Activated naive CD8-positive, alpha-beta T cell (primary cell): Measurements from ENCODE around the gene TNFSF8.

Source experiments
- H3K27ac Mint-ChIP-seq: one replicate; pipeline ENCODE4 v1.8.0; 2021; ENCODE audit warnings: mixed read lengths
- H3K27me3 Mint-ChIP-seq: one replicate; pipeline ENCODE4 v1.8.0; 2021; ENCODE audit warnings: mixed read lengths
- H3K36me3 Mint-ChIP-seq: one replicate; pipeline ENCODE4 v1.8.0; 2021; ENCODE audit warnings: mixed read lengths
- H3K4me1 Mint-ChIP-seq: one replicate; pipeline ENCODE4 v1.8.0; 2021; ENCODE audit warnings: low read depth, mixed read lengths
- H3K4me3 Mint-ChIP-seq: one replicate; pipeline ENCODE4 v1.8.0; 2021; ENCODE audit warnings: mild to moderate bottlenecking, mixed read lengths
- H3K9me3 Mint-ChIP-seq: one replicate; pipeline ENCODE4 v1.8.0; 2021; ENCODE audit warnings: low read depth, mixed read lengths

Gene TNFSF8

GRCh38 chr9:114888607-114889006 is 41.8 kb downstream of the TNFSF8 start:
- no peak overlapping the region for H3K4me3 Mint-ChIP-seq
- H3K9me3 Mint-ChIP-seq: peaks cover 10% of the 10 kb centered on the region
- H3K4me1 Mint-ChIP-seq: peaks cover 55% of the 10 kb centered on the region
- H3K36me3 Mint-ChIP-seq: peaks cover 18% of the 10 kb centered on the region
- H3K27me3 Mint-ChIP-seq: no peaks in the 10 kb centered on the region
- peak overlapping the region; percentile 28 for H3K27ac Mint-ChIP-seq

GRCh38 chr9:114887963-114888362 is 42.4 kb downstream of the TNFSF8 start:
- no peak overlapping the region for H3K27ac Mint-ChIP-seq
- no peaks in the 10 kb centered on the region for H3K27me3 Mint-ChIP-seq
- peaks cover 10% of the 10 kb centered on the region for H3K9me3 Mint-ChIP-seq
- H3K36me3 Mint-ChIP-seq: peaks cover 17% of the 10 kb centered on the region
- no peak overlapping the region for H3K4me3 Mint-ChIP-seq
- H3K4me1 Mint-ChIP-seq: peaks cover 49% of the 10 kb centered on the region

GRCh38 chr9:114884787-114885452 is 45.5 kb downstream of the TNFSF8 start:
- Mint-ChIP-seq H3K4me1 (peaks cover 29% of the 10 kb centered on the region), H3K27ac (no peak overlapping the region), H3K9me3 (peaks cover 10% of the 10 kb centered on the region), H3K36me3 (peaks cover 12% of the 10 kb centered on the region), H3K27me3 (no peaks in the 10 kb centered on the region), H3K4me3 (no peak overlapping the region)

GRCh38 chr9:114883709-114884108 is 46.7 kb downstream of the TNFSF8 start:
- no peaks in the 10 kb centered on the region for H3K27me3 Mint-ChIP-seq

GRCh38 chr9:114880291-114880745 is 50.1 kb downstream of the TNFSF8 start:
- H3K4me1 Mint-ChIP-seq: peaks cover 10% of the 10 kb centered on the region
- peaks cover 10% of the 10 kb centered on the region for H3K9me3 Mint-ChIP-seq
- no peaks in the 10 kb centered on the region for H3K27me3 Mint-ChIP-seq
- H3K4me3 Mint-ChIP-seq: no peak overlapping the region
- no peak overlapping the region for H3K27ac Mint-ChIP-seq
- H3K36me3 Mint-ChIP-seq: peaks cover 9% of the 10 kb centered on the region

More at GRCh38 chr9:114883709-114884108, 46.7 kb downstream of the TNFSF8 start:
- Mint-ChIP-seq H3K36me3 (peaks cover 12% of the 10 kb centered on the region), H3K9me3 (peaks cover 10% of the 10 kb centered on the region), H3K27ac (no peak overlapping the region), H3K4me1 (peaks cover 18% of the 10 kb centered on the region), H3K4me3 (no peak overlapping the region)

GRCh38 chr9:114878879-114879564 is 51.4 kb downstream of the TNFSF8 start:
- peaks cover 4% of the 10 kb centered on the region for H3K9me3 Mint-ChIP-seq
- H3K27ac Mint-ChIP-seq: no peak overlapping the region
- peaks cover 11% of the 10 kb centered on the region for H3K4me1 Mint-ChIP-seq
- no peaks in the 10 kb centered on the region for H3K27me3 Mint-ChIP-seq
- H3K4me3 Mint-ChIP-seq: no peak overlapping the region
- H3K36me3 Mint-ChIP-seq: peaks cover 11% of the 10 kb centered on the region

- H3K36me3 Mint-ChIP-seq: peaks cover 18% of the 10 kb centered on the region
- peaks cover 28% of the 10 kb centered on the region for H3K4me1 Mint-ChIP-seq
- H3K27ac Mint-ChIP-seq: no peak overlapping the region
- H3K9me3 Mint-ChIP-seq: peaks cover 14% of the 10 kb centered on the region
- no peaks in the 10 kb centered on the region for H3K27me3 Mint-ChIP-seq
- H3K4me3 Mint-ChIP-seq: no peak overlapping the region
Measured at GRCh38 chr9:114869845-114870244, 60.5 kb downstream of the TNFSF8 start.

GRCh38 chr9:114869378-114869777 is 61.0 kb downstream of the TNFSF8 start:
- H3K27me3 Mint-ChIP-seq: no peaks in the 10 kb centered on the region
- H3K4me1 Mint-ChIP-seq: peaks cover 28% of the 10 kb centered on the region
- peaks cover 14% of the 10 kb centered on the region for H3K9me3 Mint-ChIP-seq
- no peak overlapping the region for H3K27ac Mint-ChIP-seq
- H3K36me3 Mint-ChIP-seq: peaks cover 17% of the 10 kb centered on the region
- peak overlapping the region; percentile 63 for H3K4me3 Mint-ChIP-seq

- no peaks in the 10 kb centered on the region for H3K27me3 Mint-ChIP-seq
- no peak overlapping the region for H3K27ac Mint-ChIP-seq
- H3K36me3 Mint-ChIP-seq: peaks cover 4% of the 10 kb centered on the region
- H3K4me3 Mint-ChIP-seq: no peak overlapping the region
- H3K4me1 Mint-ChIP-seq: peaks cover 24% of the 10 kb centered on the region
- peaks cover 4% of the 10 kb centered on the region for H3K9me3 Mint-ChIP-seq
Measured at GRCh38 chr9:114867327-114867726, 63.1 kb downstream of the TNFSF8 start.

- Mint-ChIP-seq H3K36me3 (no peaks in the 10 kb centered on the region), H3K4me1 (peaks cover 13% of the 10 kb centered on the region), H3K27me3 (no peaks in the 10 kb centered on the region), H3K27ac (no peak overlapping the region), H3K4me3 (no peak overlapping the region), H3K9me3 (no peaks in the 10 kb centered on the region)
Measured at GRCh38 chr9:114864471-114864870, 65.9 kb downstream of the TNFSF8 start.

- Mint-ChIP-seq H3K4me3 (no peak overlapping the region), H3K27me3 (no peaks in the 10 kb centered on the region), H3K36me3 (peaks cover 3% of the 10 kb centered on the region), H3K4me1 (peaks cover 3% of the 10 kb centered on the region), H3K9me3 (peaks cover 4% of the 10 kb centered on the region), H3K27ac (no peak overlapping the region)
Measured at GRCh38 chr9:114861922-114862605, 68.3 kb downstream of the TNFSF8 start.

GRCh38 chr9:114861273-114861672 is 69.1 kb downstream of the TNFSF8 start:
- peaks cover 3% of the 10 kb centered on the region for H3K36me3 Mint-ChIP-seq
- no peak overlapping the region for H3K4me3 Mint-ChIP-seq
- H3K27me3 Mint-ChIP-seq: no peaks in the 10 kb centered on the region
- H3K27ac Mint-ChIP-seq: no peak overlapping the region
- H3K9me3 Mint-ChIP-seq: peaks cover 4% of the 10 kb centered on the region
- peaks cover 3% of the 10 kb centered on the region for H3K4me1 Mint-ChIP-seq

- Mint-ChIP-seq H3K4me1 (peaks cover 3% of the 10 kb centered on the region), H3K4me3 (no peak overlapping the region), H3K9me3 (peaks cover 4% of the 10 kb centered on the region), H3K27ac (no peak overlapping the region), H3K36me3 (peaks cover 3% of the 10 kb centered on the region), H3K27me3 (no peaks in the 10 kb centered on the region)
Measured at GRCh38 chr9:114860187-114860586, 70.2 kb downstream of the TNFSF8 start.

- Mint-ChIP-seq H3K27ac (no peak overlapping the region), H3K4me3 (no peak overlapping the region), H3K4me1 (peaks cover 3% of the 10 kb centered on the region), H3K36me3 (peaks cover 3% of the 10 kb centered on the region), H3K9me3 (peaks cover 4% of the 10 kb centered on the region), H3K27me3 (no peaks in the 10 kb centered on the region)
Measured at GRCh38 chr9:114856942-114857315, 73.5 kb downstream of the TNFSF8 start.

GRCh38 chr9:114856215-114856941 is 74.0 kb downstream of the TNFSF8 start:
- Mint-ChIP-seq H3K27me3 (no peaks in the 10 kb centered on the region), H3K9me3 (peaks cover 4% of the 10 kb centered on the region), H3K27ac (no peak overlapping the region), H3K4me3 (no peak overlapping the region), H3K36me3 (peaks cover 3% of the 10 kb centered on the region), H3K4me1 (peaks cover 4% of the 10 kb centered on the region)
